ENCODE measurements around the gene SYP. TPM values are rescaled to one million over a fixed set of nuclear protein-coding genes. Genes with fewer than 3 reads are reported as not detected.

Gene SYP
- total RNA-seq, 4 donors from 2014 or later: 2.0 to 4.4 (median 3.0) TPM; not detected in 1

DNA sequence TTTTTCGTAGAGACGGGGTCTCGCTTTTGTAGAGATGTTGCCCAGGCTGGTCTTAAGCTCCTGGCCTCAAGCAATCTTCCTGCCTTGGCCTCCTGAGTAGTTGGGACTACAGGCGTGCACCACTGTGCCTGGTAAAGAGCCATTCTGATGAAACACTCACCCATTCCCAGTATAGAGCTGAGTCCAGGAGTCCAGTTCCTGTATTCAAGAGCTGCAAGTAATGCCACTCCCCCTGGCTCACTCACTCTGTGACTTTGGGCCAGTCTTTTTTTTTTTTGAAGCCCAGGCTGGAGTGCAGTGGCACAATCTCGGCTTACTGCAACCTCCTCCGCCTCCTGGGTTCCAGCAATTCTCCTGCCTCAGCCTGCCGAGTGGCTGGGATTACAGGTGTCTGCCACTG is 38.7 kb upstream of the SYP start:
- DNase-seq: no peak
- Histone ChIP-seq H3K9me3 (no peaks in the 10 kb centered on the region), H3K36me3 (no peaks in the 10 kb centered on the region), H3K27me3 (no peaks in the 10 kb centered on the region), H3K4me3 (no peak overlapping the region), H3K4me1 (no peaks in the 10 kb centered on the region), H3K27ac (no peak overlapping the region)
- no peak for TF ChIP-seq POLR2A (IDR thresholded peaks at IDR 0.05)
- TF ChIP-seq, protein P1, sequence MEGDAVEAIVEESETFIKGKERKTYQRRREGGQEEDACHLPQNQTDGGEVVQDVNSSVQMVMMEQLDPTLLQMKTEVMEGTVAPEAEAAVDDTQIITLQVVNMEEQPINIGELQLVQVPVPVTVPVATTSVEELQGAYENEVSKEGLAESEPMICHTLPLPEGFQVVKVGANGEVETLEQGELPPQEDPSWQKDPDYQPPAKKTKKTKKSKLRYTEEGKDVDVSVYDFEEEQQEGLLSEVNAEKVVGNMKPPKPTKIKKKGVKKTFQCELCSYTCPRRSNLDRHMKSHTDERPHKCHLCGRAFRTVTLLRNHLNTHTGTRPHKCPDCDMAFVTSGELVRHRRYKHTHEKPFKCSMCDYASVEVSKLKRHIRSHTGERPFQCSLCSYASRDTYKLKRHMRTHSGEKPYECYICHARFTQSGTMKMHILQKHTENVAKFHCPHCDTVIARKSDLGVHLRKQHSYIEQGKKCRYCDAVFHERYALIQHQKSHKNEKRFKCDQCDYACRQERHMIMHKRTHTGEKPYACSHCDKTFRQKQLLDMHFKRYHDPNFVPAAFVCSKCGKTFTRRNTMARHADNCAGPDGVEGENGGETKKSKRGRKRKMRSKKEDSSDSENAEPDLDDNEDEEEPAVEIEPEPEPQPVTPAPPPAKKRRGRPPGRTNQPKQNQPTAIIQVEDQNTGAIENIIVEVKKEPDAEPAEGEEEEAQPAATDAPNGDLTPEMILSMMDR (IDR thresholded peaks at IDR 0.05): no peak
- intact Hi-C loops (cut with DNase I; ENCODE audit: low total_unique reads): no loop called here

DNA sequence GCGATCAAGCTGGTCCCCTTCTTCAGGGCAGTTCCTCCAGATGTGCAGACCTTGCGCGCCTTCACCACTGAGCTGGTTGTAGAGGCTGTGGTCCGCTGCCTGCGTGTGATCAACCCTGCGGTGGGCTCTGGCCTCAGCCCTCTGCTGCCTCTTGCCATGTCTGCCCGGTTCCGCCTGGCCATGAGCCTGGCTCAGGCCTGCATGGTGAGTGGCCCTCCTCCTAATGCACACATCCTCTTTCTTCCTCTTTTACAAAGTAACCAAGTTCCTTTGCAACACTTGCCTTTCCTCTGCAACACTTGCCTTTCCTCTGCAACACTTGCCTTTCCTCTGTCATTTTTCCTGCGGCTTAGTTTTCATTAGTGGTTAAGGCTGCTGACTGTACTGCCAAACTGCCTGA is 37.1 kb upstream of the SYP start:
- intact Hi-C loops (cut with DNase I; ENCODE audit: low total_unique reads): no loop called here
- Histone ChIP-seq H3K9me3 (no peaks in the 10 kb centered on the region), H3K4me1 (no peaks in the 10 kb centered on the region), H3K27me3 (no peaks in the 10 kb centered on the region), H3K27ac (no peak overlapping the region), H3K36me3 (no peaks in the 10 kb centered on the region), H3K4me3 (no peak overlapping the region)
- no peak for DNase-seq
- no peak for TF ChIP-seq POLR2A (IDR thresholded peaks at IDR 0.05)

DNA sequence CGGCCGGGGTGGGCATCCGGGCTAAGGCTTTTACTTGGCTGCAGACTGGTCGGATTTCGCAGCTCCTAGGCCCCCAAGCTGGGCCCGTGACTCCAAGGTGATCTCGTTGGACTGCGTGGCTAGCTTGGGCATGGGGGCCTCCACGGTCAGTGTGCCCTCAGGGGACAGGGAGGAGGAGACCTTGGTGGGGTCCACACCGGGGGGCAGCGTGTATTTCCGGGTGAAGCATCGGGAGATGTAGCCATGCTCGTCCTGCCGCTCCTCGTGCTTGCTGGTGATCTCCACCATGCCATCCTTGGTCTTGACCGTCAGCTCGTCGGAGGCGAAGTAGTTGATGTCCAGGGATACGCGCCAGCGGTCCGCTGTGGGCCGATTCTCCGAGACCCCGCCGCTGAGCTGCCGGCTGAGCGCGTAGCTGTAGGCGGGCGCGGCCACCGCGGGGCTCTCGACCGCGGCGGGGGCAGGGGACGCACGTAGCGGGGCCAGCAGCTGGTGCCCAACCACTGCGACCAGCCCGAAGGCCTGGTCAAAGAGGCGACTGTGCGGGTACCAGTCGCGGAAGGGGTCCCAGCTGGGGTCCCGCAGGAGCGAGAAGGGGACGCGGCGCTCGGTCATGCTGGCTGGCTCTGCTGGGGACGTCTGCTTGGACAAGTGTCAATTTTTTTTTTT is 34.0 kb upstream of the SYP start:
- intact Hi-C loops (cut with DNase I; ENCODE audit: low total_unique reads): no loop called here
- TF ChIP-seq POLR2A (IDR thresholded peaks at IDR 0.05): no peak
- TF ChIP-seq, protein P1 (IDR thresholded peaks at IDR 0.05): no peak
- no peak for DNase-seq
- Histone ChIP-seq H3K36me3 (no peaks in the 10 kb centered on the region), H3K4me1 (no peaks in the 10 kb centered on the region), H3K4me3 (no peak overlapping the region), H3K27me3 (no peaks in the 10 kb centered on the region), H3K9me3 (no peaks in the 10 kb centered on the region), H3K27ac (no peak overlapping the region)

DNA sequence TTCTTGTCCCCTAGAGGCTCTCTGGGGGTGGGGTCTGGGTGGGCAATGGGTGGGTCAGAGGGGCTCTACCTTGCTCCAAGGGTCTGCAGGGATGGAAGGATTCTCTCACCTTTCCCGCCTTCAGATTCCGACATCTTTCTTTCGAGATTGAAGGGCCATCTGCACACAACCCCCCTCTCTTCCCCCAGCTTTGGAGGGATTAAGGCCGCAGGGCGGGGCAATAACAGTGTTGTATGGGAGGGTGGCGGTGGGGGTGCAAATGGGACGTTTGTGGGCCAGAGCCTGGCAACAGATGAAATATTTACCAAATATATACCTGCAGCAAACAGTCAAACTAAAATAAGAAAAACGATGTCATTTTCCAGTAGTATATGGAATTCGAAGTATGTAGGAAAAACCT is 33.2 kb upstream of the SYP start, which contains the start of gene CACNA1F:
Gene CACNA1F, minus strand, starts transcription at position 165 of the 400 bp plus-strand sequence. Its CDS starts 31 bp downstream, at position 134.
- intact Hi-C loops (cut with DNase I; ENCODE audit: low total_unique reads): no loop called here
- H3K36me3 ChIP-seq: no peaks in the 10 kb centered on the region
- TF ChIP-seq, protein P1 (IDR thresholded peaks at IDR 0.05): no peak
- TF ChIP-seq POLR2A (IDR thresholded peaks at IDR 0.05): no peak
- no peaks in the 10 kb centered on the region for H3K9me3 ChIP-seq
- H3K27me3 ChIP-seq: no peaks in the 10 kb centered on the region
- H3K4me1 ChIP-seq: no peaks in the 10 kb centered on the region
- DNase-seq: no peak
- H3K4me3 ChIP-seq: no peak within 1 kb of the TSS
- no peak within 1 kb of the TSS for H3K27ac ChIP-seq

DNA sequence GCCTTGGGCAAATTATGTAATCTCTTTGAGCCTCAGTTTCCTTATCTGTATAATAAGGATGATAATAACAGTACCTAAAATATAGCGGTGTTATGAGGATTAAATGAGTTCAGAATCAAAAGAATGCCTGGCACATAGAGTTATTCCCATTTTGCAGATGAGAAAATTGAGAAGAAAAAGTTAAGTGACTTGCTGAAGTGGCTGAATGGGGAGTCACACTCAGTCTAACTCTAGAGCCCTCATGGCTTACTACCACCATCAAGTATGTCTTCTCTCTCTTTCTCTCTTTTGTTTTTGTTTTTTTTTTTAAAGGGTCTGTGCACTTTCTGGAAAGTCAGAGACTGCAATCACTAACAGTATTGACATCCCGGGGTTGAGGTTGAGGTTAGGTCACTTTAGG is 32.5 kb upstream of the SYP start:
- no peaks in the 10 kb centered on the region for H3K4me1 ChIP-seq
- H3K27ac ChIP-seq: no peak overlapping the region
- H3K36me3 ChIP-seq: no peaks in the 10 kb centered on the region
- DNase-seq: no peak
- no peaks in the 10 kb centered on the region for H3K9me3 ChIP-seq
- H3K27me3 ChIP-seq: no peaks in the 10 kb centered on the region
- intact Hi-C loops (cut with DNase I; ENCODE audit: low total_unique reads): no loop called here
- TF ChIP-seq POLR2A (IDR thresholded peaks at IDR 0.05): no peak
- TF ChIP-seq, protein P1 (IDR thresholded peaks at IDR 0.05): no peak
- H3K4me3 ChIP-seq: no peak overlapping the region
